KG1 (cell line): ENCODE data around the gene SMPD3.

Source experiments
- DNase-seq: peaks from one replicate; lab custom pipeline; 2025; lab: John Stamatoyannopoulos, UW

The SMPD3 gene

GRCh38 chr16:68380676-68381362, 67.5 kb downstream of the SMPD3 start:
- no peak for DNase-seq

GRCh38 chr16:68380348-68380670, 68.0 kb downstream of the SMPD3 start:
- no peak for DNase-seq

DNA sequence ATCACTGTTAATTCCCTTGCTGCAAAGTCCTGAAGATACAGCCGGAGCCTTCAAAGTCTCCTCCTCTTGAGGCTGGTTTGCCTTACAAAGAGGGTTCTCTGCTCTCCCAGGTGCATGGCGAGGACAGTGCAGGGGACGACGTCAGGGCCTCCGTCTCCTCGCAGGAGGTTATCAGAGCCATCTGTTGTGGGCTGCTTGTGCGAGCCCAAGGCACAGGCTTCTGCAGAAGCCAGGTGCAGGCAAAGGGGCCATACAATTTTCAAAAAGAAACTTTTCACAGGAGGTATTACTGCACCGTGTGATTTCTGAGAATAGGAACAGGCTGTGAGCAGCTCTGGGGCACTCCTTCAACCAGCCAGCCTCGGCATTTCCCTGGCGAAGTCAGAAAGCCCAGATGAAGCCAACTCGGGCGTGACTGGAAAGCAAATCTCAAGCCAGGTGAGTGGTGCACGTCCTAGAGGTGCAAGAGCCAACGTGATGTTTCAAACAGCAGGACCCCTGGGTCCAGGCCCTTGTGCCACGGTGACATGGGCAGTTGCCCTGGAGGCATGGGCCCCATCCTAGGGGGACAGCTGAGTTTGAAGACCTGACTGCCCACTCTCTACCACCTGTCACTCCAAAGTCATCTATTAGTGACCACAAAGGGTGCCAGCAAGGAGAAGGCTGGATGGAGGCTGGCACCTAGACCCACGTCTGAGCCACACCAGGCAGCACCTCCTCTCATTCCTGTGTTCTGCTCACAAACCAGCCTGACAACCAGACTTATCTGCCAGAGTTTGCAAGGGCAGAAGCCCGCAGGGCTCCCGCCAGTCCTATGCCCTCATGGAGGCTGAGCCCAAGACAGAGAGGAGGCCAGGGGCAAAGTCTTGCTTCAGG, 68.6 kb downstream of the SMPD3 start:
- DNase-seq: no peak

GRCh38 chr16:68378436-68379415, 69.6 kb downstream of the SMPD3 start:
- DNase-seq: no peak

GRCh38 chr16:68377667-68378393, 70.5 kb downstream of the SMPD3 start:
- no peak for DNase-seq

DNA sequence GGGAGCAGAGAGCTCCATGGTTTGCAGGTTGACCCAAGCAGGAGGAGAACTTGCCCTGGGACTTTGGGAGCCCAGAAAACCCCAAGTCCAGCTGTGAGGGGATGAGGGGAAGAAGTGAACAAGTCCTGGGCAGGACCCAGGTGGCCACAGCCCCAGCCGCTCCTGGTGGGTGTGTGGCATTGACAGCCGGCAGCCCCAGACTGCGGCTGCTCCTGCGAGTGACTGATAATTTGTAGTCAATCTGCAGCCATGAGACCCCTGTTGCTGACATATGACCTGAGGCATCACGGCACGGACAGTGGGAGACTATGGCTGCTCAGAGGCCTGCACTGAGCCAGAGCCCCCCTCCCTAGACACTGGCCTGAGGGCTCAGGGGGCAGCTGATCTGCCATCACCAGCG, 71.1 kb downstream of the SMPD3 start:
- no peak for DNase-seq

- DNase-seq: no peak
Observed at GRCh38 chr16:68376590-68376989, 71.7 kb downstream of the SMPD3 start.

- DNase-seq: no peak
Observed at GRCh38 chr16:68375801-68376536, 72.3 kb downstream of the SMPD3 start.

DNA sequence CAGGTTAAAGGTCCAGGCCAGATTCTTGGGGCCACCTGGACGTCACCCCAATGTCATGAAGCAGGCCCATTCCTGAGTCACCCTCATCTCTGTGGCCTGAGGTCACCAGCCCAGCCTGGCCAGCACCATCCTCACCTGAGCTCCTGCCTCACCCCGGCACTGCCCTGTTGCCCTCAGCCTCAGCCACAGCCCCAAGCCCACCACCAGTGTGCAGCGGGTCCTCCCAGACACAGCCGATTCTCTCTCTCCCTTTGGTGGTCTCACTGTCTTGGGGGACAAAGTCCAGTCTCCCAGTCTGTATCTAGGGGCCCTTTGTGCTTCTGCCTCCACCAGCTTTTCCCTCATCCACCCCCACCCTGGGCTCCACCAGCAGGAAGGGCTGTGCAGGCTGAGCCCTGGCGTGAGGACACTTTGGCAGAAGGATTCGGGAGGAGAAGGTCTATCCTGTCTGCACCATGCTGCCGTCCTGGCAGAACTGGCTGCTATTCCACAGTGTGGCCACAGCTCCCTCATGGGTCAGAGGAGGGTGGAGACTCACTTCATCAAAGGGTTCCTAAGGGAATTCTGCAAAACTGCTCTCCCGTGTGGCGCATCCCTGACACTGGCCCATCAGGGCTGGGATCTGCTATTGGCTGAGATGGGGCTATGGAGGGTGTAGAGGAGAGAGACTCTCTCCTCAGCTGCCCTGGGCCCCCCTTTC, 73.2 kb downstream of the SMPD3 start:
- no peak for DNase-seq

DNA sequence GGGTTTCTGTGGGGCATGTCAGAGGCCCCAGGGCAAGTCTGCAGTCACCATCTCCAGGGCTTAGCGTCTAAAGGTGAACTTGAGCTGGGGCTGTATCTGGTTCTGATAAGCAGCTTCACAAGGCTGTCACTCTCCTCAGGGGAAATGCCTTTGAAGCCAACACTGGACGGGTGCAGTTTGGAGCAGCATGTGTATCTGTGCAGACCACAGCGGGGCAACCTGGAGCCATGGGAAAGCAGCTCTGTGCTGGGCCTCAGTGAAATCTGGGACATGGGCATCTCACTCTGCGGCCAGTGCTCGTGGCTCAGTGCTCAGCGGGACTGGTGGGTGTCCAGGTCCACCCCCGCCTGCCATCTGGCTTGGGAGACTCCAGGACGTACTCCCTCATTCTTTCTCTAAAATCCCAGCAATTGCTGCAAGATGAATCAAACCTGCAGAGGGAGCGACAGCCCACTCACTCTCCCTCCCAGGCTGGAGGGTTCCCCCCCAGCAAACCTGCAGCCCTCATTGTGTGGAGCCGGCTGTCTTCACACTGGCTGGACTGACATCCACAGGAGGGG, 74.0 kb downstream of the SMPD3 start:
- DNase-seq: no peak

DNA sequence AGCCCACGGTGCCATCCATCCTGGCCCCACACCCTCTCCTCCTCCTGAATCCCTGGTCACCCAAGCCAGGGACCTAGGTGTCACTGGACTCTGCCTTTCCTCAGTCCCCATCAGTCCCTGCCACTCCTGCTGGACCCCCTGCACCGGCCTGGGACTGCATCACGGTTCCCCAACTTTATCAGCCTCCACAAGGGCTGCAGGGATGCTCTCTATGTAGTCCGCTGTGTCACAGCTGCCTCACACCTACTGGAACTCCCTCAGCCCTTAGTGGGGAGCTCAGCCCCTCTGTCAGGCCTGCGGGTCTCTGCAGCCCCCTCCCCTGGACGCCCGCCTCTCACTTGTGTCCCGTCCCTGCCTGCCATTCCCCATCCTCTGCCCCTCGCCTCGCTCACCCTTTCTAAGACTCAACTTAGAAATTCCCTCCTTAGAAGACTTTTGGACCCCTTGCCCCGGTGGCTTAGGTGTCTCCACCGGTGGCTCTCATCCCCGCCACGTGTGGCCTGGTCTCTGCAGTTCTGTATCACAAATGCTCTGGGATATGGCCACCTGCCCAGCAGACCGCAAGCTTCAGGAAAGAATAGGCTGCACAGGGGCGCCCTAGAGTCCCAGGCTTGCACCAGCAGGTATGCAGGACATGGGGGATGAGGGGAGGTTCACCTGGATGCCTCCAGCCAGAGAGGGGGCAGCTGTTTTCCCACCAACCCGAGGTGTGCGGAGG, 74.6 kb downstream of the SMPD3 start:
- DNase-seq: no peak

DNA sequence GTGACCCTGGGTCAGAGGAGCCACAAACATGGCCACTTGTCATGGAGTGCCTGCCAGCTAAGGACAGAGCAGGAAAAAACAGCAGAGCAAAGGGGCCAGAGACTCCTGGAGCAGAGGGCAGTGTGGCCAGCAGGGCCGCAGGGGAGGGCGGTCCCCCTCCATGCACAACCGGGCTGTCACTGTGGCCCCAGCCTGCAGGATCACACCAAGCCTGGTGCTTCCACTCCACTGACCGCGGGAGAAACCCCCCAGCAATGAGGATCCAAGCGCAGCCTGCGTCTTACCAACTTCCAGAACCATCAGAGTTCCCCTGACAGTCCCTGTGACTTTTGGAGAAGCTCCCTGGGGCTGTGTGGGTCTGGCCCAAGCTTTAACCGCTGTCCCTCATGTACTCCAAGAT, 75.5 kb downstream of the SMPD3 start:
- no peak for DNase-seq

DNA sequence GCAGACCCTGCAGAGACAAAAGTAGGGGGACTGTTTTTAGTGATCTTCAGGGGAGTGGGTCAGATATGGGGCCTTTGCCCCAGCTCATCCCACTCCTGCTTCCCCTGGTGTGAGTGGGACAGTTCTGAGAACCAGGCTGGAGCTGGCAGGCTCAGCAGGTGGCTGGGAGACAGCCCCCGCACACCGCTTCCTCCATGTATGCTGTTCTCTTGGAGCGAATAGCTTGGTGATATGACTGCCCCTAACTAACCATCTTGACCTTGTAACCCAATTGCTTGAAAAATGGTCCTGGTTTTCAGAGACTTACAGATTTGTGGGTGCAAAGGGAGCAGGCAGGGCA, 76.0 kb downstream of the SMPD3 start:
- DNase-seq: no peak

DNA sequence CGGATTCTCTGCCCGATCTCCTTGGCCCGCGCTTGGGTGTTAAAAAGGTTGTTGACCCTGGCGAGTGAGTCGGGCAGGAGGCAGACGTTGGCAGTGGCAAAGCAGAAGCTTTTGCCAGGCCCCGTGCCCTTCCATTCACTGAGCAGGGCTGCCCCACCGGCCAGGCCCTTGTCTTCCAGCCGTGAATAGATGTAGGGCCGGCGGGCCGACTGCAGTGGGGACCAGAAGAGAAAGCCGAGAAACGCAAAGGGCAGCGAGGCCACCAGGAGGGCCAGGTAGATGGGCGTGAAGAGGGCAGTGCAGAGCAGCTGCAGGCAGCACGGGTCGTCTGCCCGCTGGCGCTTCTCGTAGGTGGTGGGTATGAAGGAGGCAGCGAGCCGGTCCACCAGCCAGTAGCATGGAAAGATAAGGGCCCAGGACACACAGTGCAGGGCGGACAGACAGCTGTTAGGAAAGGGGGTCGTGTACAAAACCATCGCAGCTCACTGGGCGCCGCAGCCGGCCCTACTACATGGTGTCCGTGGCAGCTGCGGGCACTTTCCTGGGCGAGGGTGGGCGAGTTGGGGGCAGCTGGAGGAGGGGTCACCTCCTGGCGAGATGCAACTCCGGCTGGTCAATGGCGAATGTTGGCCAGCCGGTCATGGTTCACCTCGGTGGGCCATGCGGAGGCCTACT, 76.5 kb downstream of the SMPD3 start:
- no peak for DNase-seq

DNA sequence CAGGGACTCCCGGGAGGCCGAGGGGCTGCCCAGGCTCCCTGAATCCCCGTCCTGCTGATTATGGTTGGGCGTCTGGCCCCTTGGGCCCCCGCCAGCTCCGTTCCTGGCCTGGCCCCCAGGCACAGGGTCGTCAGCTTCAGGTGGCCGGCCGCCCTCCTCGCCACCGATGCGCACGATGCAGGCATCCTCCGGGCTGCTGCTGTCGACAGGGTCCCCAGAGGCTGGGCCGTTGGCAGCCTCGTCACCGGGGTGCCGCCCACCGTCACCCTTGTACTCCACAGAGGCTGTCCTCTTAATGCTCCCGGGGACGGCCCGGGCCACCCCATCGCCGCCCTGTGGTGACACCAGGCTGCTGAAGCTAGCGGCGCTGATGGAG, 77.0 kb downstream of the SMPD3 start:
- no peak for DNase-seq

DNA sequence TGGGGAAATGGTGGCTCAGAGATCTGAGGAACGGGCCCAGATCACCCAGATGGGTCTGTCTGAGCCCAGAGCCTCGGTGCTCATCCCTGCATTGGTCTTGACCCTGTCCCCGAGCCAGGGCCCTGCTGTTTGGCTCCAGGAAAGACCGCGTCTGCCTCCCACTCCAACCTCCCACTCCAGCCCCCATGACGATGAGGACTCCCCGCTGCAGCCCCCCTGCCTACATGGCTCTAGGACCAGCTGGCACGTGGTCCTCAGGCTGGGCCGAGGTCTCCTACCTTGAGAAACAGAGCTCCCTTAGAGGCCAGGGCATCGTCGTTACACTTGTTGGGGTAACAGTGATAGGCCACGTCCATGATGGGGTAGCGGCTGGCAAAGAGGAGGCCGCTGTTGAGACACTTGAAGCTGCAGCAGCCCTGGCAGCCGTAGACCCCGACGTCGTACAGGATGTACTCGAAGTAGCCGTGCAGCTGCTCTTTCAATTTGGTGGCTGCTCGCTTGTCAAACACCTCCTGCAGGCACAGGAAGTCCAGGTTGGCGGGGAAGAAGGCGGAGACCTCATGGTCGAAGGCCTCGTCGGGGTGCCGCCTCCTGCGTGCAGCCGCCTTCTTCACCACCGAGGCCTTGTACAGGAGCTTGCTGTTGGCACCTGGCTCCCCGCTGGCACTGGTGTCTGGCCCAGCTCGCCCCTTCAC, 77.6 kb downstream of the SMPD3 start:
- DNase-seq: no peak

DNA sequence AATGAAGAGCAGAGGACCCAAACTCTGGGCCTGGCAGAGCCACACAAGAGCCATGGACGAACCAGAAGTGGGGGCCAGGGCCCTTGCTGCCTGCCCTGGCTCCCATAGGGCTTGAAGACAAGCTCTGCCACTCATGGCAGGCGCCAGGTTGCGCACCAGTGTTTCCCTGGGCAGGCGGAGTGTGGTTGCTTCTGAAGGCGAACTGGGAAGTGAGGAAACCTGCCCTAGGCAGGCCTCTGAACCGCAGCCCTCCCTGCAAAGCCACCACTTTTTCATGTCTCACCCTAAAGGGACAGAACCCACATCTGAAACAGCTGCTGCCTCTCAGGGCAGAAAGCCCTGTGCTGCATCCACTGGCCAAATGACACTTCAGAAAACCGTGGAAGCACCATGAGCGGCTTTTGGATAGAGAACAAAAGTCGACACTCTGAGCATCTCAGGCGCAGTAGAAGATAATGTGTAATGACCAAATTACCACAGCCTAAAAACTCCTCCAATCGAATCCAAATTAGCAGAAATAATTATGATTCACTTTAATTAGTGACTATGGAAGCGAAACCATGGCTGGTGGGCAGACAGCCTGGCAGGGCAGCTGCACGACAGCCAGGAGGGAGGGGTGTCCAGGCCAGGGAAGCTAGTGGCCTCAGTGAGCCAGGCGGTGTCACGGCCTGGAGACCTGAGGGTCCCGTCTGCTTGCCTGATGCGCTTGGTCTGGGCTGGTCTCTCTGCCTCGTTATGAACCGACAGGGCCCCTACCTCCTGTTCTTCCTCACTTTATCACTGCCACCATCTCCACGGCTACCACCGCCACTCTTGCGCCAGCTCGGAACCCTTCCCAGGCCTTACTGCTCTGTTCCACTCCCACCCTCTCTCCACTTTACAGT, 78.4 kb downstream of the SMPD3 start:
- DNase-seq: peak; percentile 15
